ENCODE data around the gene PTGDR2. TPM values are rescaled to one million over a fixed set of nuclear protein-coding genes. Genes with fewer than 3 reads are reported as not detected.
"Not testable (repeated sequence)": the region's sequence is repeated elsewhere in the genome, so short reads cannot be mapped to it uniquely, and the experiment has no call there.

The PTGDR2 gene
- total RNA-seq, 1 donor from 2014 or later: 0.89 TPM

- DNase-seq (ENCODE audit: low spot score); intact Hi-C loops (cut with DNase I): not testable (repeated sequence)
Measured at GRCh38 chr11:60823745-60824306, 31.9 kb downstream of the PTGDR2 start.

GRCh38 chr11:60821827-60822599 lies 33.7 kb downstream of the PTGDR2 start:
- DNase-seq (ENCODE audit: low spot score): no peak
- intact Hi-C loops (cut with DNase I): no loop called here

- intact Hi-C loops (cut with DNase I): no loop called here
Measured at GRCh38 chr11:60818057-60818456, 37.7 kb downstream of the PTGDR2 start.

GRCh38 chr11:60816590-60817157 lies 39.1 kb downstream of the PTGDR2 start:
- intact Hi-C loops (cut with DNase I): no loop called here
- DNase-seq (ENCODE audit: low spot score): no peak

More at GRCh38 chr11:60818057-60818456, 37.7 kb downstream of the PTGDR2 start:
- DNase-seq (ENCODE audit: low spot score): no peak

- no peak for DNase-seq (ENCODE audit: low spot score)
- intact Hi-C loops (cut with DNase I): no loop called here
Measured at GRCh38 chr11:60814112-60814511, 41.6 kb downstream of the PTGDR2 start.

GRCh38 chr11:60813324-60813723 lies 42.4 kb downstream of the PTGDR2 start:
- DNase-seq (ENCODE audit: low spot score): no peak
- intact Hi-C loops (cut with DNase I): no loop called here

- no peak for DNase-seq (ENCODE audit: low spot score)
- intact Hi-C loops (cut with DNase I): no loop called here
Measured at GRCh38 chr11:60810569-60810968, 45.2 kb downstream of the PTGDR2 start.

GRCh38 chr11:60810151-60810550 lies 45.6 kb downstream of the PTGDR2 start:
- intact Hi-C loops (cut with DNase I): no loop called here
- no peak for DNase-seq (ENCODE audit: low spot score)

- intact Hi-C loops (cut with DNase I): no loop called here
- DNase-seq (ENCODE audit: low spot score): no peak
Measured at GRCh38 chr11:60809691-60810090, 46.1 kb downstream of the PTGDR2 start.

- no peak for DNase-seq (ENCODE audit: low spot score)
- intact Hi-C loops (cut with DNase I): no loop called here
Measured at GRCh38 chr11:60809249-60809648, 46.5 kb downstream of the PTGDR2 start.

- intact Hi-C loops (cut with DNase I): no loop called here
- no peak for DNase-seq (ENCODE audit: low spot score)
Measured at GRCh38 chr11:60803273-60803936, 52.3 kb downstream of the PTGDR2 start.

- DNase-seq (ENCODE audit: low spot score): no peak
- intact Hi-C loops (cut with DNase I): no loop called here
Measured at GRCh38 chr11:60801194-60801593, 54.6 kb downstream of the PTGDR2 start.

Other genes starting within 250 kb of the PTGDR2 start
- gene MS4A8, start 156.3 kb downstream of the PTGDR2 start, total RNA-seq: not detected
- not detected for gene MS4A18, start 131.2 kb downstream of the PTGDR2 start, total RNA-seq
- not detected for gene MS4A15, start 99.1 kb downstream of the PTGDR2 start, total RNA-seq
- gene MS4A10, start 70.6 kb downstream of the PTGDR2 start, total RNA-seq: not detected
- 10.3 TPM for gene CCDC86, start 13.8 kb downstream of the PTGDR2 start, total RNA-seq
- not detected for gene ZP1, start 11.6 kb upstream of the PTGDR2 start, total RNA-seq
- gene PRPF19, start 50.6 kb upstream of the PTGDR2 start, total RNA-seq: 32.5 TPM
- 80.2 TPM for gene TMEM109, start 58.2 kb upstream of the PTGDR2 start, total RNA-seq
- gene TMEM132A, start 68.5 kb upstream of the PTGDR2 start, total RNA-seq: 4.9 TPM
- 11.6 TPM for gene SLC15A3, start 96.2 kb upstream of the PTGDR2 start, total RNA-seq
- gene CD6, start 115.7 kb upstream of the PTGDR2 start, total RNA-seq: 0.86 TPM
- not detected for gene CD5, start 246.5 kb upstream of the PTGDR2 start, total RNA-seq

Measured in cardiac septum (tissue), 1 donor.